Left ventricle myocardium inferior (tissue), 1 donor: ENCODE results near the gene NRG2. TPM values are rescaled to one million over a fixed set of nuclear protein-coding genes. Genes with fewer than 3 reads are reported as not detected.

Experiments
- DNase-seq: peaks from one replicate; pipeline ENCODE4 v3.0.0-alpha.2; 2020
- H3K27ac ChIP-seq: fragments of 200-600 bp; replicated peaks from 2 replicates; pipeline ENCODE4 v1.8.0; 2021
- H3K27me3 ChIP-seq: fragments of 200-600 bp; 2 replicates; pipeline ENCODE4 v1.8.0; 2021; ENCODE audit warnings: low read depth
- H3K36me3 ChIP-seq: fragments of 200-600 bp; 2 replicates; pipeline ENCODE4 v1.8.0; 2021
- H3K4me1 ChIP-seq: fragments of 200-600 bp; 2 replicates; pipeline ENCODE4 v1.8.0; 2021
- H3K4me3 ChIP-seq: fragments of 200-600 bp; 2 replicates; pipeline ENCODE4 v1.8.0; 2021; ENCODE audit warnings: mild to moderate bottlenecking, moderate library complexity
- H3K9me3 ChIP-seq: fragments of 200-600 bp; replicated peaks from 2 replicates; pipeline ENCODE4 v1.8.0; 2021
- intact Hi-C: fragments of 100-400 bp; cut with micrococcal nuclease; formaldehyde crosslinking; loops from one replicate; pipeline ENCODE4 v1.11.0; 2022
- total RNA-seq: library from RNA; stranded (reverse); fragmentation: NEBNext Ultra II Directional; extraction: Animal tissue kit (Norgen Biotek cat#: 25700); gene quantifications from one replicate; pipeline ENCODE4 v1.2.1, GENCODE V29; 2021
- TF ChIP-seq, protein P1 (sequence below): fragments of 200-600 bp; IDR thresholded peaks from 2 replicates; pipeline ENCODE4 v1.8.0; 2021; ENCODE audit warnings: antibody characterized with exemption, mild to moderate bottlenecking, borderline replicate concordance
- donor health status: DM: no; HTN: yes; CAD: no; lungs with severe emphysema.

The NRG2 gene
- total RNA-seq, 1 donor from 2014 or later, result 3.1 TPM

DNA sequence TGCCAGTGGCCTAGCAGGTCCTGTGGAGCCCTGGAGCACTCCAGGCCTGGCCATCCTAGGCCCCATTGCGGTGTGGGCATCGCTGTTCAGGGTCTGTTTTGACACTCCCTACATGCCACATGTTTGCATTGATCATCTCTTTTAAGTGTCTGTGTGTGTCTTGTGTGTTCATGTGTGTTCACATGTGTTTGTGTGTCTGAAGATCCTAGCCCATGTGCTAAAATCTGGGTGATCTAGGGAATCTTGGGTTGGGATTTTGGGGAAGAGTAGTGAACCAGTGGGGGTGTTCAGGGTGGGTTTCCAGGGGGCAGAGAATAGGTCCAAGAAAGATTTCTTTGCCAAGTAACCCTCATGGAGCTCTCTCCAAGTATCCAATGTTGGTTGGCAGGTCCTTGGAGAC is 239.1 kb downstream of the NRG2 start:
- H3K27me3 ChIP-seq, result peaks cover 73% of the 10 kb centered on the region
- intact Hi-C loops, result no loop called here

DNA sequence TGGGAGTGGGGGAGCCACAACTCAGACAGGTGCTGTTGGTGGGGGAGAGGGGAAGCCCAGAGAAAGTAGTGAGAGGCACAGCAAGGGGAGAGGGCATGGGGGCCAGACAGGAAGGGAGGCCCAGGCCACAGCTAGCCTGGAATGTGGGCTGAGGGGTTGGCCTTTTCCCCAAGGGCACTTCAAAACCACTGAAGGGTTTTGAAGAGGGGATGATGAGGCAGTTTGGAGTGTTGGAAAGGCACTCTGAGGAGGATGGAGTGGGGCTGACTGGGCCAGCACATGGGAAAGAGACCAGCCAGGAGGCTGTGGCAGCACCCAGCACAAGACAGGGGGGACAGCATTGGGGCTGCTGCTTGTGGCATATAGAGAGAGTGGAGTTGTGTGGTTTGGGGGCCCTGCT is 243.7 kb downstream of the NRG2 start:
- Histone ChIP-seq H3K27ac (no peak overlapping the region), H3K4me3 (no peak overlapping the region), H3K36me3 (no peaks in the 10 kb centered on the region), H3K9me3 (no peaks in the 10 kb centered on the region), H3K4me1 (peaks cover 14% of the 10 kb centered on the region), H3K27me3 (peaks cover 100% of the 10 kb centered on the region)
- TF ChIP-seq, protein P1, sequence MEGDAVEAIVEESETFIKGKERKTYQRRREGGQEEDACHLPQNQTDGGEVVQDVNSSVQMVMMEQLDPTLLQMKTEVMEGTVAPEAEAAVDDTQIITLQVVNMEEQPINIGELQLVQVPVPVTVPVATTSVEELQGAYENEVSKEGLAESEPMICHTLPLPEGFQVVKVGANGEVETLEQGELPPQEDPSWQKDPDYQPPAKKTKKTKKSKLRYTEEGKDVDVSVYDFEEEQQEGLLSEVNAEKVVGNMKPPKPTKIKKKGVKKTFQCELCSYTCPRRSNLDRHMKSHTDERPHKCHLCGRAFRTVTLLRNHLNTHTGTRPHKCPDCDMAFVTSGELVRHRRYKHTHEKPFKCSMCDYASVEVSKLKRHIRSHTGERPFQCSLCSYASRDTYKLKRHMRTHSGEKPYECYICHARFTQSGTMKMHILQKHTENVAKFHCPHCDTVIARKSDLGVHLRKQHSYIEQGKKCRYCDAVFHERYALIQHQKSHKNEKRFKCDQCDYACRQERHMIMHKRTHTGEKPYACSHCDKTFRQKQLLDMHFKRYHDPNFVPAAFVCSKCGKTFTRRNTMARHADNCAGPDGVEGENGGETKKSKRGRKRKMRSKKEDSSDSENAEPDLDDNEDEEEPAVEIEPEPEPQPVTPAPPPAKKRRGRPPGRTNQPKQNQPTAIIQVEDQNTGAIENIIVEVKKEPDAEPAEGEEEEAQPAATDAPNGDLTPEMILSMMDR, result no peak
- no peak for DNase-seq
- intact Hi-C loops, result loop anchor here (10.0 kb wide), 1 partner anchor 45 kb away; no protein-coding TSS in a partner anchor

More for the DNA sequence above, 239.1 kb downstream of the NRG2 start:
- Histone ChIP-seq H3K36me3 (no peaks in the 10 kb centered on the region), H3K4me3 (no peak overlapping the region), H3K9me3 (no peaks in the 10 kb centered on the region), H3K4me1 (no peaks in the 10 kb centered on the region), H3K27ac (no peak overlapping the region)
- TF ChIP-seq, protein P1, result no peak
- no peak for DNase-seq

DNA sequence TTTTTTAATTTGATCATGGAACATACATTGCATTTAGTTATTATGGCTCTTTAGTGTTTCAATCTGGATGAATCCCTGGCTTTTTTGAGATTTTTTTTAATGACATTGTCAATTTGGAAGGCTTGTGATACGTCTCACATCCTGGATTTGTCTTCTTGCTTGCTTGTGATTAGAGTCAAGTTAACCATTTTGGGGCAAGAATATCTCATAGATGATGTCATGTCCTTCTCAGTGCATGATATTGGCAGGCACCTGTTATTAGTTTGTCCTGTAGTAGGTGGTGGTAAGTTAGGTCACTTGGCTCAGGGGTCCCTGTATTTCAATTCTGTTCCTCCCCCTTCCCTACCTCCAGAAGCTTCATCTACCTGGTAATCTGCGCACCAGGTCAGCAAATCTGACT is 244.2 kb downstream of the NRG2 start:
- intact Hi-C loops, result loop anchor here (10.0 kb wide), 1 partner anchor 46 kb away; no protein-coding TSS in a partner anchor
- peaks cover 14% of the 10 kb centered on the region for H3K4me1 ChIP-seq
- no peaks in the 10 kb centered on the region for H3K36me3 ChIP-seq
- no peaks in the 10 kb centered on the region for H3K9me3 ChIP-seq
- H3K27ac ChIP-seq, result no peak overlapping the region
- peaks cover 100% of the 10 kb centered on the region for H3K27me3 ChIP-seq
- no peak for DNase-seq
- TF ChIP-seq, protein P1, result no peak
- H3K4me3 ChIP-seq, result no peak overlapping the region

DNA sequence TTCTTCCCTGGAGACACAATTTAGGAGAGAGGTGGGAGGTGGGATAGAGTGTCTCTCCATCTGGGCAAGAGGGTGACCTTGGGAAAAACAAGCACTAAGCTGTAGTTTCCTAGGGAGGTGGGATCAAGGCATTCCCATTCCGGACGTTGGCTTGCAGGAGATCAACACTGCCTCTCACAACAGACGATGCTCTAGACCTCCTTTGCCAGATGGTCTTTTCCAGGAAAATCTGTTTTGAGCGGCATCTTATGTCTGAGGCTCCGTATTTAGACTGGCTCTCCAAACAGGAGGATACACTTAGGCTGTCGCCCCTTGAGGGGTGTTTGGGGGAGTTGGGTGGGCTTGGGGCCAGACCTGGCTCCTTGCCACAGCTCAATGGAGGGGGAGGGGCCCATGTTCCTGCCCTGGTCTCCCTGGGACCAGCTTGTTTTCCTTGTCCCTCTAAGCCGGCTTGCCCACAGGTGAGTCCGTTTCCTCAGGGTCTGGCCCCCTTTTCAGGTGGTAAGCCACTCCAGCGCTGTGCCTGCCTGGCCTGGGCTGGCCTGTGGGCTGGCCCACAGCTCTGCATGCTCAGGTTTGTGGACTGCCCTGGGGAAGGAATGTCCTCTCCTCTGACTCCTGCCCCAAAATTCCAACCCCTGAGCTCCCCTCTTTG is 245.1 kb downstream of the NRG2 start:
- no peak overlapping the region for H3K4me3 ChIP-seq
- TF ChIP-seq, protein P1, result no peak
- H3K9me3 ChIP-seq, result no peaks in the 10 kb centered on the region
- H3K27me3 ChIP-seq, result peaks cover 93% of the 10 kb centered on the region
- peaks cover 14% of the 10 kb centered on the region for H3K4me1 ChIP-seq
- H3K27ac ChIP-seq, result no peak overlapping the region
- DNase-seq, result no peak
- intact Hi-C loops, result loop anchor here (10.0 kb wide), 1 partner anchor 47 kb away; no protein-coding TSS in a partner anchor
- no peaks in the 10 kb centered on the region for H3K36me3 ChIP-seq

DNA sequence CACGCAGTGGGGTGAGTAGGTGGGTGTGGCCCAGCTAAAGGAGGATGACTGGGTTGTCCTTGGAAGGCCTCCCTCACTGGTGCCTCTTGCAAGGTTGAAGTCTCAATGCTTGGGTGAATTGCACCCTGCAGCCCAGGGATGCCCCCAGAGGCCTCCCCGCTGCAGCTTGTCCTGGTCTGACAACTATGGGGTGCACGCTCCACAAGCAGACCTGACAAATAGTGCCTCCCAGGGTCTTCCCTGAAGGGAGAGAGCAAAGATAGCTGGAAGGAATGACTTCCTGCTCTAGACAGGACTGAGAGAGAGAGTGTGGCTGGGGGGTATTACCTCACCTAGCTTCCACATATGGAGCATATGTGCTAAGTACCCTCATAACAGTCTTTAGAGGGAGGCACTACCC is 245.8 kb downstream of the NRG2 start:
- Histone ChIP-seq H3K27me3 (peaks cover 87% of the 10 kb centered on the region), H3K4me3 (no peak overlapping the region), H3K27ac (no peak overlapping the region), H3K9me3 (no peaks in the 10 kb centered on the region), H3K4me1 (peaks cover 14% of the 10 kb centered on the region), H3K36me3 (no peaks in the 10 kb centered on the region)
- intact Hi-C loops, result loop anchor here (10.0 kb wide), 1 partner anchor 47 kb away; no protein-coding TSS in a partner anchor
- DNase-seq, result no peak
- TF ChIP-seq, protein P1, result no peak

Other genes with a start within 250 kb of the NRG2 start
- gene PSD2, start 247.5 kb downstream of the NRG2 start, total RNA-seq, result not detected
- gene PURA, start 70.8 kb upstream of the NRG2 start, total RNA-seq, result 26.6 TPM
- gene IGIP, start 82.6 kb upstream of the NRG2 start, total RNA-seq, result 12.0 TPM
- 93.3 TPM for gene CYSTM1, start 131.9 kb upstream of the NRG2 start, total RNA-seq